Panc1 (cell line): Measurements from ENCODE around the gene CHAF1B. TPM values are rescaled to one million over a fixed set of nuclear protein-coding genes. Genes with fewer than 3 reads are reported as not detected.

Experiments used
- ATAC-seq: fragments of 200-7000 bp; cut with Tn5 transposase; 2 replicates; pipeline ENCODE4 v1.9.1; 2020; ENCODE audit warnings: mild to moderate bottlenecking, moderate library complexity
- BruUV-seq: library from RNA; stranded (reverse); fragments of 400-500 nt; replicated peaks from 2 replicates; lab custom pipeline; 2021; lab: Mats Ljungman, UMichigan
- CTCF ChIA-PET: fragments of 300-600 bp; sonication (Branson Sonifier 250); formaldehyde crosslinking; loops from one replicate; lab custom pipeline; 2022; ENCODE audit warnings: antibody characterized with exemption; lab: Charles Lee
- POLR2A ChIA-PET: fragments of 300-600 bp; sonication (Branson Sonifier 250); formaldehyde crosslinking; loops from one replicate; lab custom pipeline; 2022; ENCODE audit warnings: antibody characterized with exemption; lab: Charles Lee
- DNase-seq: peaks from one replicate; pipeline ENCODE4 v3.0.0-alpha.2; 2010; ENCODE audit warnings: low read depth, low spot score
- H3K27ac ChIP-seq: 2 replicates; pipeline ENCODE4 v1.5.1; 2011; ENCODE audit warnings: mild to moderate bottlenecking, low read length, inconsistent platforms
- H3K27me3 ChIP-seq: fragments of 200-500 bp; sonication (Bioruptor generic); 2 replicates; pipeline ENCODE4 v1.6.0; 2014; ENCODE audit warnings: low read length, inconsistent platforms; ENCODE audit not compliant: control insufficient read depth, insufficient read depth
- H3K36me3 ChIP-seq: fragments of 200-500 bp; sonication (Bioruptor generic); 2 replicates; pipeline ENCODE4 v1.5.1; 2014; ENCODE audit warnings: inconsistent platforms, mild to moderate bottlenecking, low read length, moderate library complexity; ENCODE audit not compliant: control insufficient read depth, insufficient read depth
- H3K4me1 ChIP-seq: 2 replicates; pipeline ENCODE4 v1.5.1; 2011; ENCODE audit warnings: inconsistent platforms, mild to moderate bottlenecking, low read length, moderate library complexity; ENCODE audit not compliant: control insufficient read depth, insufficient read depth
- H3K4me3 ChIP-seq, 2 experiments: 2 replicates each; pipeline ENCODE4 v1.5.1; 2011 to 2012; ENCODE audit warnings: low read depth in 2 of 2, low read length in 2 of 2, mild to moderate bottlenecking in 2 of 2, inconsistent platforms in 1 of 2, moderate library complexity in 1 of 2
- H3K9me3 ChIP-seq: fragments of 200-500 bp; sonication (Bioruptor generic); 2 replicates; pipeline ENCODE4 v1.5.1; 2014; ENCODE audit warnings: low read depth, mild to moderate bottlenecking, inconsistent platforms, low read length, moderate library complexity; ENCODE audit not compliant: control insufficient read depth, insufficient read depth
- POLR2AphosphoS5 ChIP-seq: IDR thresholded peaks from 2 replicates; pipeline ENCODE4 v1.6.1; 2012; ENCODE audit warnings: mild to moderate bottlenecking, low read depth, low read length, moderate library complexity
- SIN3A ChIP-seq: IDR thresholded peaks from 2 replicates; pipeline ENCODE4 v1.6.1; 2012; ENCODE audit warnings: low read depth, mild to moderate bottlenecking, low read length, moderate library complexity, borderline replicate concordance; ENCODE audit not compliant: insufficient read depth
- TCF7L2 ChIP-seq: IDR thresholded peaks from 2 replicates; pipeline ENCODE4 v1.6.1; 2011; ENCODE audit warnings: mild to moderate bottlenecking, low read depth, low read length, inconsistent platforms
- in situ Hi-C: cut with HindIII; loops from 2 replicates; pipeline ENCODE4 v1.10.0; 2016; ENCODE audit warnings: low sequenced_read_pairs, low pct_unique_long_range_greater_than_20kb
- intact Hi-C: fragments of 100-400 bp; cut with micrococcal nuclease; formaldehyde crosslinking; loops from one replicate; pipeline ENCODE4 v1.10.0; 2022; ENCODE audit not compliant: unreplicated experiment
- total RNA-seq: library from RNA; stranded (reverse); gene quantifications from one replicate; pipeline ENCODE4 v1.2.1, GENCODE V29; 2021; ENCODE audit not compliant: unreplicated experiment
- TF ChIP-seq, protein P1 (sequence below): fragments of 450-650 bp; IDR thresholded peaks from 2 replicates; pipeline ENCODE4 v1.5.1; 2017; ENCODE audit warnings: mild to moderate bottlenecking
- TF ChIP-seq, protein P2 (sequence below), 2 experiments: IDR thresholded peaks; 2 replicates each; pipeline ENCODE4 v1.6.1; 2011 to 2012; ENCODE audit warnings: low read depth in 2 of 2, control low read depth in 1 of 2, low read length in 1 of 2, mild to moderate bottlenecking in 1 of 2, moderate library complexity in 1 of 2; ENCODE audit not compliant: insufficient read depth in 1 of 2

CHAF1B gene
- total RNA-seq, 1 experiment from 2014 or later: 18.4 TPM

DNA sequence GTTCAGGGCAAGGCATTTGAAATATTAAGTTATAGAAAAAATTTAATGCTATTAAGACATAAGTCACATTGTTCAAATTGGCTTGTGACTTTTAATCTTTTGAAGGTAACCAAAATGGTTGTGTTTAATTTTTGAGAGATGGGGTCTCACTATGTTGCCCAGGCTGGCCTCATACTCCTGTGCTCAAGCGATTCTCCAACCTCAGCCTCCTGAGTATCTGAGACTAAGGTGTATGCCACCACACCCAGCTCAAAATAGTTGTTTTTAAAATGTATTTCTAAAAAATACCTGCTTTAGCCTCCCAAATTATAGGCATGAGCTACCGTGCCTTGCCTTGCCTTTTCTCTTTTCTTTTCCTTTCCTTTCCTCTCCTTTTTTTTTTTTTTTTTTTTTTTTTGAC, 26.0 kb upstream of the CHAF1B start:
- Histone ChIP-seq H3K4me1 (no peaks in the 10 kb centered on the region), H3K27me3 (no peaks in the 10 kb centered on the region), H3K36me3 (peaks cover 17% of the 10 kb centered on the region; the same call in 1 of the 2 replicates), H3K4me3 (no peak overlapping the region), H3K9me3 (no peaks in the 10 kb centered on the region), H3K27ac (no peak overlapping the region)
- DNase-seq (no peak), ATAC-seq (no peak)
- ChIA-PET CTCF (no interaction called here), POLR2A (interaction anchor here (0.7 kb wide), 1 partner anchor 11 kb away, joined by 3 read pairs; no protein-coding TSS in a partner anchor)
- intact Hi-C loops: no loop called here
- no peak for TF ChIP-seq TCF7L2
- TF ChIP-seq, protein P1, sequence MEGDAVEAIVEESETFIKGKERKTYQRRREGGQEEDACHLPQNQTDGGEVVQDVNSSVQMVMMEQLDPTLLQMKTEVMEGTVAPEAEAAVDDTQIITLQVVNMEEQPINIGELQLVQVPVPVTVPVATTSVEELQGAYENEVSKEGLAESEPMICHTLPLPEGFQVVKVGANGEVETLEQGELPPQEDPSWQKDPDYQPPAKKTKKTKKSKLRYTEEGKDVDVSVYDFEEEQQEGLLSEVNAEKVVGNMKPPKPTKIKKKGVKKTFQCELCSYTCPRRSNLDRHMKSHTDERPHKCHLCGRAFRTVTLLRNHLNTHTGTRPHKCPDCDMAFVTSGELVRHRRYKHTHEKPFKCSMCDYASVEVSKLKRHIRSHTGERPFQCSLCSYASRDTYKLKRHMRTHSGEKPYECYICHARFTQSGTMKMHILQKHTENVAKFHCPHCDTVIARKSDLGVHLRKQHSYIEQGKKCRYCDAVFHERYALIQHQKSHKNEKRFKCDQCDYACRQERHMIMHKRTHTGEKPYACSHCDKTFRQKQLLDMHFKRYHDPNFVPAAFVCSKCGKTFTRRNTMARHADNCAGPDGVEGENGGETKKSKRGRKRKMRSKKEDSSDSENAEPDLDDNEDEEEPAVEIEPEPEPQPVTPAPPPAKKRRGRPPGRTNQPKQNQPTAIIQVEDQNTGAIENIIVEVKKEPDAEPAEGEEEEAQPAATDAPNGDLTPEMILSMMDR: no peak
- TF ChIP-seq SIN3A: no peak
- TF ChIP-seq POLR2AphosphoS5: no peak
- TF ChIP-seq, protein P2, sequence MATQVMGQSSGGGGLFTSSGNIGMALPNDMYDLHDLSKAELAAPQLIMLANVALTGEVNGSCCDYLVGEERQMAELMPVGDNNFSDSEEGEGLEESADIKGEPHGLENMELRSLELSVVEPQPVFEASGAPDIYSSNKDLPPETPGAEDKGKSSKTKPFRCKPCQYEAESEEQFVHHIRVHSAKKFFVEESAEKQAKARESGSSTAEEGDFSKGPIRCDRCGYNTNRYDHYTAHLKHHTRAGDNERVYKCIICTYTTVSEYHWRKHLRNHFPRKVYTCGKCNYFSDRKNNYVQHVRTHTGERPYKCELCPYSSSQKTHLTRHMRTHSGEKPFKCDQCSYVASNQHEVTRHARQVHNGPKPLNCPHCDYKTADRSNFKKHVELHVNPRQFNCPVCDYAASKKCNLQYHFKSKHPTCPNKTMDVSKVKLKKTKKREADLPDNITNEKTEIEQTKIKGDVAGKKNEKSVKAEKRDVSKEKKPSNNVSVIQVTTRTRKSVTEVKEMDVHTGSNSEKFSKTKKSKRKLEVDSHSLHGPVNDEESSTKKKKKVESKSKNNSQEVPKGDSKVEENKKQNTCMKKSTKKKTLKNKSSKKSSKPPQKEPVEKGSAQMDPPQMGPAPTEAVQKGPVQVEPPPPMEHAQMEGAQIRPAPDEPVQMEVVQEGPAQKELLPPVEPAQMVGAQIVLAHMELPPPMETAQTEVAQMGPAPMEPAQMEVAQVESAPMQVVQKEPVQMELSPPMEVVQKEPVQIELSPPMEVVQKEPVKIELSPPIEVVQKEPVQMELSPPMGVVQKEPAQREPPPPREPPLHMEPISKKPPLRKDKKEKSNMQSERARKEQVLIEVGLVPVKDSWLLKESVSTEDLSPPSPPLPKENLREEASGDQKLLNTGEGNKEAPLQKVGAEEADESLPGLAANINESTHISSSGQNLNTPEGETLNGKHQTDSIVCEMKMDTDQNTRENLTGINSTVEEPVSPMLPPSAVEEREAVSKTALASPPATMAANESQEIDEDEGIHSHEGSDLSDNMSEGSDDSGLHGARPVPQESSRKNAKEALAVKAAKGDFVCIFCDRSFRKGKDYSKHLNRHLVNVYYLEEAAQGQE (IDR thresholded peaks at IDR 0.05; ENCODE audit: insufficient read depth in 1 of 2, low read depth in 2 of 2, low read length in 1 of 2): no peak
- BruUV-seq: no TSS peak
- in situ Hi-C loops: no loop called here

DNA sequence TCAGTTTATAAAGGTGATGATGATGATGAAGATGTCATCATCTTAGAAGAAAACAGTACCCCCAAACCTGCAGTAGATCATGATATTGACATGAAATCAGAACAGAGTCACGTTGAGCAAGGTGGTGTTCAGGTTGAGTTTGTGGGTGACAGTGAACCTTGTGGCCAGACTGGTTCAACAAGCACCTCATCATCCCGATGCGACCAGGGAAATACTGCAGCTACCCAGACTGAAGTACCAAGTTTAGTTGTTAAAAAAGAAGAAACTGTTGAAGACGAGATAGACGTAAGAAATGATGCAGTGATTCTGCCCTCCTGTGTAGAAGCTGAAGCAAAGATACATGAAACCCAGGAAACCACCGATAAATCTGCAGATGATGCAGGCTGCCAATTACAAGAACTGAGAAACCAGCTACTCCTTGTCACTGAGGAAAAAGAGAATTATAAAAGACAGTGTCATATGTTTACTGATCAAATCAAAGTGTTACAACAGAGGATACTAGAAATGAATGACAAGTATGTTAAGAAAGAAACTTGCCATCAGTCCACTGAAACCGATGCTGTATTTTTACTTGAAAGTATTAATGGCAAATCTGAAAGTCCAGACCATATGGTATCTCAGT, 16.0 kb upstream of the CHAF1B start:
- BruUV-seq: TSS peak; percentile 63
- no peak for TF ChIP-seq SIN3A
- TF ChIP-seq, protein P1: no peak
- ATAC-seq: no peak
- Histone ChIP-seq H3K4me1 (no peaks in the 10 kb centered on the region), H3K27me3 (no peaks in the 10 kb centered on the region), H3K9me3 (no peaks in the 10 kb centered on the region), H3K27ac (no peak overlapping the region), H3K4me3 (no peak overlapping the region), H3K36me3 (peaks cover 10% of the 10 kb centered on the region)
- in situ Hi-C loops: no loop called here
- POLR2A ChIA-PET: no interaction called here
- intact Hi-C loops: no loop called here
- CTCF ChIA-PET: no interaction called here
- no peak for DNase-seq
